Measurements from ENCODE around the gene ANXA7. TPM values are rescaled to one million over a fixed set of nuclear protein-coding genes. Genes with fewer than 3 reads are reported as not detected.
"Not testable (repeated sequence)": the region's sequence is repeated elsewhere in the genome, so short reads cannot be mapped to it uniquely, and the experiment has no call there.

ANXA7 gene
- total RNA-seq, 2 experiments from 2014 or later: 138 to 143 TPM

DNA sequence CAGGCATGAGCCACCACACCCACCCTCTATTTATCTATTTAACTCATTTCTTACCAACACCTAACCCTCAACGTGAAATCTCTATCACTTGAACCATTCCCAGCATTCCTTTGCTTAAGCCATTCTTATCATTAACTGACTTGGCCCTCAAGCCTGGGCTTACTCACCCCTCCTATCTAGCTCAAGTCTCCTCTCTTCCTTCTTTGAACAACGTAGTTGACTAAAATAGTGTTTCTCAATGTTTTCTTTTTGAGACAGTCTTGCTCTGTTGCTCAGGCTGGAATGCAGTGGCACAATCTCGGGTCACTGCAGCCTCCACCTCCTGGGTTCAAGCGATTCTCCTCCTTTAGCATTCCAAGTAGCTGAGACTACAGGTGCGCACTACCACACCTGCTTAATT, 7.0 kb downstream of the ANXA7 start:
- Mint-ChIP-seq H3K27ac (no peak overlapping the region), H3K4me1 (ENCODE audit: low read depth) (peaks cover 54% of the 10 kb centered on the region), H3K27me3 (no peaks in the 10 kb centered on the region), H3K9me3 (no peaks in the 10 kb centered on the region), H3K36me3 (peaks cover 24% of the 10 kb centered on the region), H3K4me3 (no peak overlapping the region)
- intact Hi-C loops (cut with micrococcal nuclease): no loop called here
- POLR2A ChIA-PET: no interaction called here
- CTCF ChIA-PET: no interaction called here
- DNase-seq: no peak

GRCh38 chr10:73405556-73405955, 8.3 kb downstream of the ANXA7 start:
- Mint-ChIP-seq H3K36me3 (peaks cover 17% of the 10 kb centered on the region), H3K27ac (no peak overlapping the region), H3K9me3 (no peaks in the 10 kb centered on the region), H3K4me1 (ENCODE audit: low read depth) (peaks cover 44% of the 10 kb centered on the region), H3K27me3 (no peaks in the 10 kb centered on the region), H3K4me3 (no peak overlapping the region)
- ChIA-PET CTCF (no interaction called here), POLR2A (no interaction called here)
- DNase-seq: no peak
- intact Hi-C loops (cut with micrococcal nuclease): no loop called here

DNA sequence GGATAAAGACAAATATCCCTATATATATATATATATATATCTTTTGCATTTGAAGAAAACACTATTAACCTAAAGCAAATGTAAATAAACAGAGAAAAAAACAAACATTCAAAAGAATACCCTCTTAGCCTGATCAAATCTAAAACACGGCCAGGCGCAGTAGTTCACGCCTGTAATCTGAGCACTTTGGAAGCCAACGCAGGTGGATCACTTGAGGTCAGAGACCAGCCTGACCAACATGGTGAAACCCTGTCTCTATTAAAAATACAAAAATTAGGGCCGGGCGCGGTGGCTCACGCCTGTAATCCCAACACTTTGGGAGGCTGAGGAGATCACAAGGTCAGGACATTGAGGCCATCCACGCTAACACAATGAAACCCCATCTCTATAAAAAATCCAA, 9.2 kb downstream of the ANXA7 start:
- no peak overlapping the region for H3K27ac Mint-ChIP-seq
- peaks cover 13% of the 10 kb centered on the region for H3K36me3 Mint-ChIP-seq
- H3K27me3 Mint-ChIP-seq: no peaks in the 10 kb centered on the region
- ChIA-PET POLR2A (no interaction called here), CTCF (no interaction called here)
- peaks cover 41% of the 10 kb centered on the region for H3K4me1 Mint-ChIP-seq (ENCODE audit: low read depth)
- H3K4me3 Mint-ChIP-seq: no peak overlapping the region
- intact Hi-C loops (cut with micrococcal nuclease): no loop called here
- no peaks in the 10 kb centered on the region for H3K9me3 Mint-ChIP-seq
- no peak for DNase-seq

- Mint-ChIP-seq H3K36me3 (peaks cover 10% of the 10 kb centered on the region), H3K9me3 (no peaks in the 10 kb centered on the region), H3K27me3 (no peaks in the 10 kb centered on the region), H3K27ac (no peak overlapping the region), H3K4me1 (ENCODE audit: low read depth) (peaks cover 16% of the 10 kb centered on the region), H3K4me3 (no peak overlapping the region)
- no peak for DNase-seq
- CTCF ChIA-PET: no interaction called here
- POLR2A ChIA-PET: no interaction called here
- intact Hi-C loops (cut with micrococcal nuclease): no loop called here
These were observed 12.2 kb downstream of the ANXA7 start for GRCh38 chr10:73401636-73402035.

DNA sequence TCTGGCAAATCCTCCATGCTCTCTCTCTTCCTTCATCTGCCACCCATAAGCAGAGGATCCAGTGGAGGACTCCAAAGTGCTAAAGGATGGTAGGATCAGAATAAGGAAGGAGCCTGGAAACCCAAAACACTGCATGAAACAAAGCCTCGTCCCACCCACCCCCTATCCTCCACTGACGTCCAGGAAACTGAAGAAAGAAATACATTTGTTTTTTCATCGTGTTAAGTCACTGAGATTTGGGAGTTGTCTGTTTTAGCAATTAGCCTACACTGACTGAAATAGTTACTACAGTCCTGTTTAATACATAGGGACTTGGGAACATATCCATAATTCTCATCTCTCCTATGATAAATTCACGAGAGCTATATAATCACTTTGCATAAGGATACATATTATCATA, 14.8 kb downstream of the ANXA7 start:
- Mint-ChIP-seq H3K27me3 (no peaks in the 10 kb centered on the region), H3K27ac (no peak overlapping the region), H3K4me3 (no peak overlapping the region), H3K4me1 (ENCODE audit: low read depth) (peaks cover 9% of the 10 kb centered on the region), H3K9me3 (no peaks in the 10 kb centered on the region), H3K36me3 (peaks cover 25% of the 10 kb centered on the region)
- ChIA-PET POLR2A (no interaction called here), CTCF (no interaction called here)
- intact Hi-C loops (cut with micrococcal nuclease): no loop called here
- no peak for DNase-seq

GRCh38 chr10:73398024-73398423, 15.8 kb downstream of the ANXA7 start:
- H3K4me1 Mint-ChIP-seq (ENCODE audit: low read depth): peaks cover 5% of the 10 kb centered on the region
- POLR2A ChIA-PET: no interaction called here

DNA sequence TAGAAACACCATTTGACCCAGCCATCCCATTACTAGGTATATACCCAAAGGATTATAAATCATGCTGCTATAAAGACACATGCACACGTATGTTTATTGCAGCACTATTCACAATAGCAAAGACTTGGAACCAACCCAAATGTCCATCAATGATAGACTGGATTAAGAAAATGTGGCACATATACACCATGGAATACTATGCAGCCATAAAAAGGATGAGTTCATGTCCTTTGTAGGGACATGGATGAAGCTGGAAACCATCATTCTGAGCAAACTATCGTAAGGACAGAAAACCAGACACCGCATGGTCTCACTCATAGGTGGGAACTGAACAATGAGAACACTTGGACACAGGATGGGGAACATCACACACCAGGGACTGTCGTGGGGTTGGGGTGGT, 19.5 kb downstream of the ANXA7 start:
- H3K27ac Mint-ChIP-seq; H3K4me1 Mint-ChIP-seq (ENCODE audit: low read depth); POLR2A ChIA-PET; DNase-seq; H3K9me3 Mint-ChIP-seq; CTCF ChIA-PET; intact Hi-C loops (cut with micrococcal nuclease); H3K4me3 Mint-ChIP-seq; H3K27me3 Mint-ChIP-seq: not testable (repeated sequence)
- H3K36me3 Mint-ChIP-seq: peaks cover 46% of the 10 kb centered on the region

More at GRCh38 chr10:73398024-73398423, 15.8 kb downstream of the ANXA7 start:
- intact Hi-C loops (cut with micrococcal nuclease): no loop called here
- no peak overlapping the region for H3K27ac Mint-ChIP-seq
- H3K4me3 Mint-ChIP-seq: no peak overlapping the region
- CTCF ChIA-PET: interaction anchor here (1.4 kb wide), 1 partner anchor 10 kb away, joined by 3 read pairs; no protein-coding TSS in a partner anchor
- no peak for DNase-seq
- peaks cover 31% of the 10 kb centered on the region for H3K36me3 Mint-ChIP-seq
- H3K27me3 Mint-ChIP-seq: no peaks in the 10 kb centered on the region
- H3K9me3 Mint-ChIP-seq: no peaks in the 10 kb centered on the region

DNA sequence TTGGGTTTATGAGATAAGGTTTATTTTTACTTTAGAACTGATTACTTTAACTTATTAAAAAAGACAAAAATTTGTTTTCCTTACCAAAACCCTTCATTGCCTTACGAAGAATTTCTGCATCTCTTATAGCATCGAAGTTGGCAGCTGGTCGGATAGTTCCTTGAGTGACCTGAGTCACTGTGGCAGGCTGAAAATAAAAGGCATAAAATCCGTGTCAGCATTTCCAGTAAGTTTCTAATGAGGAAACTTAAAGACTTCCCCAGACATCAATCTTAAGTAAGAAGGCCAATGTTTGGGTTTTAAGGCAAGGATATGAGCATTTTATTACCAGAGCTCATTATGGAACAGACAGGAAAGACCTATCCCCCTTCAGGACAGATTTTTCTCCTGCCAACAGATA, 25.6 kb downstream of the ANXA7 start:
- intact Hi-C loops (cut with micrococcal nuclease): no loop called here
- Mint-ChIP-seq H3K27me3 (no peaks in the 10 kb centered on the region), H3K4me1 (ENCODE audit: low read depth) (peaks cover 3% of the 10 kb centered on the region), H3K27ac (no peak overlapping the region), H3K36me3 (peaks cover 47% of the 10 kb centered on the region), H3K9me3 (no peaks in the 10 kb centered on the region), H3K4me3 (no peak overlapping the region)
- no peak for DNase-seq
- POLR2A ChIA-PET: no interaction called here
- CTCF ChIA-PET: no interaction called here

- Mint-ChIP-seq H3K4me3 (no peak overlapping the region), H3K9me3 (no peaks in the 10 kb centered on the region), H3K36me3 (peaks cover 52% of the 10 kb centered on the region), H3K27ac (no peak overlapping the region), H3K4me1 (ENCODE audit: low read depth) (no peaks in the 10 kb centered on the region), H3K27me3 (no peaks in the 10 kb centered on the region)
- ChIA-PET CTCF (no interaction called here), POLR2A (no interaction called here)
- no peak for DNase-seq
- intact Hi-C loops (cut with micrococcal nuclease): no loop called here
These were observed 27.3 kb downstream of the ANXA7 start for GRCh38 chr10:73386583-73386982.

DNA sequence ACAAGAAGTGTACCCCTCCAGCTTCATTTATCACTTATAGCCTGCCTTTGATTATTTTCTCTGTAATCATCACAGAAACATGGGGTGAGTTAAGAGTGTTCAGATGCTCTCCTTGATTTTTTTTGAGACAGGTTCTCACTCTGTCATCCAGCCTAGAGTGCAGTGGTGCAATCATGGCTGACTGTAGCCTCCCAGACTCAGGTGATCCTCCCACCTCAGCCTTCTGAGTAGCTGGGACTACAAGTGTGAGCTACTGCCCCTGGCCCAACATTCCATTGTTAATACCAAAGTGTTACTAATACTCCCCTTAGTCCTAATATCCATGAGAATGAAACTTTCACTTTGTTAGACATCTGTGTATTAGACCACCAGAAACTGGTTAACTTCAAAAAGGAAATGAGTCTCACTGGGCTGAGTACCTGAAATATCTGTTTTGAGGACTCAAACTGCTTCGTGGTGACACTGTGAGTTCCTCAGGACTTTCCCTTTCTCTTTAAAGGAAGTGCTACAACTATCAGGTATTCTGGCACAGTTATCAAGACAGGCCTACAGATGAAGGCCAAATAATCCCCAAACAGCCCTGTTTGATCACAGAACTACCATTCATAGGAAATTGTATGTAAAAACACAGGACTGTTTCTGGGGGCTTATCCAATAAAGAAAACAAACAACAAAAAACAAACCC, 34.7 kb downstream of the ANXA7 start:
- no peak for DNase-seq
- intact Hi-C loops (cut with micrococcal nuclease): no loop called here
- Mint-ChIP-seq H3K4me3 (no peak overlapping the region), H3K9me3 (no peaks in the 10 kb centered on the region), H3K27me3 (no peaks in the 10 kb centered on the region), H3K36me3 (peaks cover 53% of the 10 kb centered on the region), H3K27ac (peak overlapping the region; percentile 64), H3K4me1 (ENCODE audit: low read depth) (peaks cover 7% of the 10 kb centered on the region)
- CTCF ChIA-PET: interaction anchor here (0.7 kb wide), 1 partner anchor 151 kb away, joined by 5 read pairs; no protein-coding TSS in a partner anchor
- POLR2A ChIA-PET: no interaction called here

GRCh38 chr10:73376679-73377078, 37.2 kb downstream of the ANXA7 start:
- H3K9me3 Mint-ChIP-seq: no peaks in the 10 kb centered on the region
- H3K4me1 Mint-ChIP-seq (ENCODE audit: low read depth): peaks cover 7% of the 10 kb centered on the region
- no peaks in the 10 kb centered on the region for H3K27me3 Mint-ChIP-seq
- H3K27ac Mint-ChIP-seq: peak overlapping the region; percentile 33
- peaks cover 47% of the 10 kb centered on the region for H3K36me3 Mint-ChIP-seq
- DNase-seq: no peak
- intact Hi-C loops (cut with micrococcal nuclease): no loop called here
- H3K4me3 Mint-ChIP-seq: no peak overlapping the region
- ChIA-PET POLR2A (no interaction called here), CTCF (no interaction called here)

- Mint-ChIP-seq H3K4me3 (no peak overlapping the region), H3K27ac (peak overlapping the region; percentile 3), H3K9me3 (no peaks in the 10 kb centered on the region), H3K4me1 (ENCODE audit: low read depth) (peaks cover 13% of the 10 kb centered on the region), H3K36me3 (peaks cover 40% of the 10 kb centered on the region), H3K27me3 (no peaks in the 10 kb centered on the region)
- CTCF ChIA-PET: no interaction called here
- intact Hi-C loops (cut with micrococcal nuclease): loop anchor here (1.0 kb wide), 1 partner anchor 10 kb away; the partner anchor contains the start of gene CFAP70
- peak; percentile 42 for DNase-seq
- POLR2A ChIA-PET: no interaction called here
These were observed 45.6 kb downstream of the ANXA7 start for GRCh38 chr10:73368238-73368637.

Data from activated CD4-positive, alpha-beta memory T cell treated with anti-CD3 and anti-CD28 coated beads for 36 hours (primary cell).